ENCODE data around the gene CCL14. TPM values are rescaled to one million over a fixed set of nuclear protein-coding genes. Genes with fewer than 3 reads are reported as not detected.

CCL14 gene
- total and polyA plus RNA-seq, 2 of the 13 experiments (the other 11 are each of a cell fraction or from before 2014, with no cell fraction given): 1.1 to 1.7 TPM

DNA sequence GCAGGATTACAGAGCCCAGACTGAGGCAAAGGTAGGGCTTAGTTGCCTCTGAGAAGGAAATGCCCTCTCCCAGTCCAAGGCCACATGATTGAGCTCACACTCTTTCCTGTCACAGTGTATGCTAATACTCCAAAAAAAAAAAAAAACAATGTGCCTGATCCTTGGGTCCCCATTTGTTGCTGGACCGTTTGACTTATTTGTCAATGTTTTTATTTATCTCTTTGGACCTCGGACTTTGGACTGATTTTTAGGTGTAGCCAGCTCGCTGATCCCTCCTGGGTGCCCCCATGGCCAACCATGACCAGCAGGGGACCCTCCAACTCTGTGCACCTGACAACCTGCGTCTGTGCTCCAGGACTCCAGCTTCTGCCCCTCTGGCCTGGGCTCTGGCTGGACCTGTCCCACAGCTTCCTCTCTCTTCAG lies 4.6 kb downstream of the CCL14 start (continued):
- TF ChIP-seq, protein P1, sequence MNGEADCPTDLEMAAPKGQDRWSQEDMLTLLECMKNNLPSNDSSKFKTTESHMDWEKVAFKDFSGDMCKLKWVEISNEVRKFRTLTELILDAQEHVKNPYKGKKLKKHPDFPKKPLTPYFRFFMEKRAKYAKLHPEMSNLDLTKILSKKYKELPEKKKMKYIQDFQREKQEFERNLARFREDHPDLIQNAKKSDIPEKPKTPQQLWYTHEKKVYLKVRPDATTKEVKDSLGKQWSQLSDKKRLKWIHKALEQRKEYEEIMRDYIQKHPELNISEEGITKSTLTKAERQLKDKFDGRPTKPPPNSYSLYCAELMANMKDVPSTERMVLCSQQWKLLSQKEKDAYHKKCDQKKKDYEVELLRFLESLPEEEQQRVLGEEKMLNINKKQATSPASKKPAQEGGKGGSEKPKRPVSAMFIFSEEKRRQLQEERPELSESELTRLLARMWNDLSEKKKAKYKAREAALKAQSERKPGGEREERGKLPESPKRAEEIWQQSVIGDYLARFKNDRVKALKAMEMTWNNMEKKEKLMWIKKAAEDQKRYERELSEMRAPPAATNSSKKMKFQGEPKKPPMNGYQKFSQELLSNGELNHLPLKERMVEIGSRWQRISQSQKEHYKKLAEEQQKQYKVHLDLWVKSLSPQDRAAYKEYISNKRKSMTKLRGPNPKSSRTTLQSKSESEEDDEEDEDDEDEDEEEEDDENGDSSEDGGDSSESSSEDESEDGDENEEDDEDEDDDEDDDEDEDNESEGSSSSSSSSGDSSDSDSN (CRISPR knock-in tag; IDR thresholded peaks at IDR 0.05): no peak
- TF ChIP-seq ZNF792 (CRISPR knock-in tag; IDR thresholded peaks at IDR 0.05): no peak
- TF ChIP-seq, protein P2, sequence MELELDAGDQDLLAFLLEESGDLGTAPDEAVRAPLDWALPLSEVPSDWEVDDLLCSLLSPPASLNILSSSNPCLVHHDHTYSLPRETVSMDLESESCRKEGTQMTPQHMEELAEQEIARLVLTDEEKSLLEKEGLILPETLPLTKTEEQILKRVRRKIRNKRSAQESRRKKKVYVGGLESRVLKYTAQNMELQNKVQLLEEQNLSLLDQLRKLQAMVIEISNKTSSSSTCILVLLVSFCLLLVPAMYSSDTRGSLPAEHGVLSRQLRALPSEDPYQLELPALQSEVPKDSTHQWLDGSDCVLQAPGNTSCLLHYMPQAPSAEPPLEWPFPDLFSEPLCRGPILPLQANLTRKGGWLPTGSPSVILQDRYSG (CRISPR knock-in tag; IDR thresholded peaks at IDR 0.05): 0 out of 2 replicates have a peak, but pooled peaks have one; percentile 32
- TF ChIP-seq, protein P3, sequence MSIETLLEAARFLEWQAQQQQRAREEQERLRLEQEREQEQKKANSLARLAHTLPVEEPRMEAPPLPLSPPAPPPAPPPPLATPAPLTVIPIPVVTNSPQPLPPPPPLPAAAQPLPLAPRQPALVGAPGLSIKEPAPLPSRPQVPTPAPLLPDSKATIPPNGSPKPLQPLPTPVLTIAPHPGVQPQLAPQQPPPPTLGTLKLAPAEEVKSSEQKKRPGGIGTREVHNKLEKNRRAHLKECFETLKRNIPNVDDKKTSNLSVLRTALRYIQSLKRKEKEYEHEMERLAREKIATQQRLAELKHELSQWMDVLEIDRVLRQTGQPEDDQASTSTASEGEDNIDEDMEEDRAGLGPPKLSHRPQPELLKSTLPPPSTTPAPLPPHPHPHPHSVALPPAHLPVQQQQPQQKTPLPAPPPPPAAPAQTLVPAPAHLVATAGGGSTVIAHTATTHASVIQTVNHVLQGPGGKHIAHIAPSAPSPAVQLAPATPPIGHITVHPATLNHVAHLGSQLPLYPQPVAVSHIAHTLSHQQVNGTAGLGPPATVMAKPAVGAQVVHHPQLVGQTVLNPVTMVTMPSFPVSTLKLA (IDR thresholded peaks at IDR 0.05): no peak
- TF ChIP-seq RFX5 (IDR thresholded peaks at IDR 0.05; ENCODE audit: low read depth, low read length): no peak
- peak; percentile 25; the same call in 1 of the 2 replicates for TF ChIP-seq MYC (CRISPR knock-in tag; IDR thresholded peaks at IDR 0.05; ENCODE audit: borderline replicate concordance)
- TF ChIP-seq, protein P4, sequence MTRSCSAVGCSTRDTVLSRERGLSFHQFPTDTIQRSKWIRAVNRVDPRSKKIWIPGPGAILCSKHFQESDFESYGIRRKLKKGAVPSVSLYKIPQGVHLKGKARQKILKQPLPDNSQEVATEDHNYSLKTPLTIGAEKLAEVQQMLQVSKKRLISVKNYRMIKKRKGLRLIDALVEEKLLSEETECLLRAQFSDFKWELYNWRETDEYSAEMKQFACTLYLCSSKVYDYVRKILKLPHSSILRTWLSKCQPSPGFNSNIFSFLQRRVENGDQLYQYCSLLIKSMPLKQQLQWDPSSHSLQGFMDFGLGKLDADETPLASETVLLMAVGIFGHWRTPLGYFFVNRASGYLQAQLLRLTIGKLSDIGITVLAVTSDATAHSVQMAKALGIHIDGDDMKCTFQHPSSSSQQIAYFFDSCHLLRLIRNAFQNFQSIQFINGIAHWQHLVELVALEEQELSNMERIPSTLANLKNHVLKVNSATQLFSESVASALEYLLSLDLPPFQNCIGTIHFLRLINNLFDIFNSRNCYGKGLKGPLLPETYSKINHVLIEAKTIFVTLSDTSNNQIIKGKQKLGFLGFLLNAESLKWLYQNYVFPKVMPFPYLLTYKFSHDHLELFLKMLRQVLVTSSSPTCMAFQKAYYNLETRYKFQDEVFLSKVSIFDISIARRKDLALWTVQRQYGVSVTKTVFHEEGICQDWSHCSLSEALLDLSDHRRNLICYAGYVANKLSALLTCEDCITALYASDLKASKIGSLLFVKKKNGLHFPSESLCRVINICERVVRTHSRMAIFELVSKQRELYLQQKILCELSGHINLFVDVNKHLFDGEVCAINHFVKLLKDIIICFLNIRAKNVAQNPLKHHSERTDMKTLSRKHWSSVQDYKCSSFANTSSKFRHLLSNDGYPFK (CRISPR knock-in tag; IDR thresholded peaks at IDR 0.05; ENCODE audit: borderline replicate concordance): no peak
- TF ChIP-seq PTBP1 (IDR thresholded peaks at IDR 0.05; ENCODE audit: low read depth, low read length, poor library complexity, severe bottlenecking): no peak
- 0 out of 2 replicates have a peak, but pooled peaks have one; percentile 63 for TF ChIP-seq ZNF431 (CRISPR knock-in tag; IDR thresholded peaks at IDR 0.05; ENCODE audit: borderline replicate concordance, low read depth)
- TF ChIP-seq ZNF781 (CRISPR knock-in tag; IDR thresholded peaks at IDR 0.05; ENCODE audit: borderline replicate concordance, not compliant biosample characterization): no peak
- TF ChIP-seq HOXA9 (CRISPR knock-in tag; IDR thresholded peaks at IDR 0.05; ENCODE audit: borderline replicate concordance): no peak
- TF ChIP-seq ZNF501 (CRISPR knock-in tag; IDR thresholded peaks at IDR 0.05): peak; percentile 68; the same call in 1 of the 2 replicates
- TF ChIP-seq, protein P5, sequence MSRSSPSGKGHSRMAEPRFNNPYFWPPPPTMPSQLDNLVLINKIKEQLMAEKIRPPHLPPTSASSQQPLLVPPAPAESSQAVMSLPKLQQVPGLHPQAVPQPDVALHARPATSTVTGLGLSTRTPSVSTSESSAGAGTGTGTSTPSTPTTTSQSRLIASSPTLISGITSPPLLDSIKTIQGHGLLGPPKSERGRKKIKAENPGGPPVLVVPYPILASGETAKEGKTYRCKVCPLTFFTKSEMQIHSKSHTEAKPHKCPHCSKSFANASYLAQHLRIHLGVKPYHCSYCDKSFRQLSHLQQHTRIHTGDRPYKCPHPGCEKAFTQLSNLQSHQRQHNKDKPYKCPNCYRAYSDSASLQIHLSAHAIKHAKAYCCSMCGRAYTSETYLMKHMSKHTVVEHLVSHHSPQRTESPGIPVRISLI (CRISPR knock-in tag; IDR thresholded peaks at IDR 0.05; ENCODE audit: borderline replicate concordance): peak; percentile 91
- TF ChIP-seq ZNF614 (CRISPR knock-in tag; IDR thresholded peaks at IDR 0.05; ENCODE audit: borderline replicate concordance): peak; percentile 73; the same call in 1 of the 2 replicates
- TF ChIP-seq RBFOX2 (IDR thresholded peaks at IDR 0.05; ENCODE audit: low read depth, low read length): no peak
- TF ChIP-seq ZNF749 (CRISPR knock-in tag; IDR thresholded peaks at IDR 0.05; ENCODE audit: borderline replicate concordance): no peak
- no peak for TF ChIP-seq ZSCAN22 (CRISPR knock-in tag; IDR thresholded peaks at IDR 0.05)
